Stimulated activated naive B cell treated with anti-CD40 and anti-IgM and Interleukin-4, amounts not matched to agents 10 μg/mL and 1 μg/mL and 100 μg/mL, for 72 hours (primary cell): Measurements from ENCODE around the gene DHRS9.

ENCODE experiments used
- ATAC-seq, 2 donors: fragments of 150-1000 bp; cut with Tn5 transposase; replicated peaks; 2 replicates each; pipeline ENCODE4 v1.10.0; 2021; ENCODE audit warnings: moderate library complexity in 1 of 2
- DNase-seq: peaks from one replicate; pipeline ENCODE4 v3.0.0; 2021
- H3K27ac Mint-ChIP-seq: one replicate; pipeline ENCODE4 v1.8.0; 2022; ENCODE audit warnings: mild to moderate bottlenecking, mixed read lengths
- H3K27me3 Mint-ChIP-seq, 2 donors: one replicate each; pipeline ENCODE4 v1.8.0; 2022; ENCODE audit warnings: mixed read lengths in 2 of 2
- H3K36me3 Mint-ChIP-seq, 2 donors: one replicate each; pipeline ENCODE4 v1.8.0; 2022; ENCODE audit warnings: mixed read lengths in 2 of 2, mild to moderate bottlenecking in 1 of 2
- H3K4me1 Mint-ChIP-seq, 2 donors: one replicate each; pipeline ENCODE4 v1.8.0; 2022; ENCODE audit warnings: mixed read lengths in 2 of 2, mild to moderate bottlenecking in 1 of 2
- H3K4me3 Mint-ChIP-seq, 2 donors: one replicate each; pipeline ENCODE4 v1.8.0; 2022; ENCODE audit warnings: mild to moderate bottlenecking in 2 of 2, mixed read lengths in 2 of 2, moderate library complexity in 1 of 2
- H3K9me3 Mint-ChIP-seq, 2 donors: one replicate each; pipeline ENCODE4 v1.8.0; 2022; ENCODE audit warnings: mixed read lengths in 2 of 2, mild to moderate bottlenecking in 1 of 2

The DHRS9 gene

GRCh38 chr2:169141713-169142352 lies 72.5 kb downstream of the DHRS9 start:
- Mint-ChIP-seq H3K36me3 (no peaks in the 10 kb centered on the region), H3K9me3 (no peaks in the 10 kb centered on the region), H3K4me3 (no peak overlapping the region), H3K4me1 (no peaks in the 10 kb centered on the region), H3K27me3 (no peaks in the 10 kb centered on the region), H3K27ac (no peak overlapping the region)
- DNase-seq = peak; percentile 21
- peak in 1 of 2 donors; percentile 46 for ATAC-seq

GRCh38 chr2:169143998-169144397 lies 74.6 kb downstream of the DHRS9 start:
- no peaks in the 10 kb centered on the region for H3K36me3 Mint-ChIP-seq
- H3K27me3 Mint-ChIP-seq = no peaks in the 10 kb centered on the region
- no peak for ATAC-seq
- H3K4me3 Mint-ChIP-seq = no peak overlapping the region
- no peaks in the 10 kb centered on the region for H3K4me1 Mint-ChIP-seq
- no peak overlapping the region for H3K27ac Mint-ChIP-seq
- no peak for DNase-seq
- no peaks in the 10 kb centered on the region for H3K9me3 Mint-ChIP-seq
